ENCODE data around the gene MYBPHL.

MYBPHL gene

GRCh38 chr1:109281680-109282496 lies 24.9 kb downstream of the MYBPHL start:
- Mint-ChIP-seq H3K36me3 (ENCODE audit: low read depth) (peaks cover 15% of the 10 kb centered on the region), H3K4me3 (peak overlapping the region; percentile 100), H3K27me3 (ENCODE audit: low read depth) (peaks cover 2% of the 10 kb centered on the region), H3K27ac (peak overlapping the region; percentile 10), H3K4me1 (ENCODE audit: low read depth) (peaks cover 30% of the 10 kb centered on the region), H3K9me3 (no peaks in the 10 kb centered on the region)
- no peak for DNase-seq (ENCODE audit: low spot score)

GRCh38 chr1:109280862-109281261 lies 25.9 kb downstream of the MYBPHL start:
- Mint-ChIP-seq H3K4me3 (peak overlapping the region; percentile 12), H3K36me3 (ENCODE audit: low read depth) (peaks cover 15% of the 10 kb centered on the region), H3K27me3 (ENCODE audit: low read depth) (no peaks in the 10 kb centered on the region), H3K9me3 (no peaks in the 10 kb centered on the region), H3K27ac (no peak overlapping the region), H3K4me1 (ENCODE audit: low read depth) (peaks cover 30% of the 10 kb centered on the region)
- no peak for DNase-seq (ENCODE audit: low spot score)

DNA sequence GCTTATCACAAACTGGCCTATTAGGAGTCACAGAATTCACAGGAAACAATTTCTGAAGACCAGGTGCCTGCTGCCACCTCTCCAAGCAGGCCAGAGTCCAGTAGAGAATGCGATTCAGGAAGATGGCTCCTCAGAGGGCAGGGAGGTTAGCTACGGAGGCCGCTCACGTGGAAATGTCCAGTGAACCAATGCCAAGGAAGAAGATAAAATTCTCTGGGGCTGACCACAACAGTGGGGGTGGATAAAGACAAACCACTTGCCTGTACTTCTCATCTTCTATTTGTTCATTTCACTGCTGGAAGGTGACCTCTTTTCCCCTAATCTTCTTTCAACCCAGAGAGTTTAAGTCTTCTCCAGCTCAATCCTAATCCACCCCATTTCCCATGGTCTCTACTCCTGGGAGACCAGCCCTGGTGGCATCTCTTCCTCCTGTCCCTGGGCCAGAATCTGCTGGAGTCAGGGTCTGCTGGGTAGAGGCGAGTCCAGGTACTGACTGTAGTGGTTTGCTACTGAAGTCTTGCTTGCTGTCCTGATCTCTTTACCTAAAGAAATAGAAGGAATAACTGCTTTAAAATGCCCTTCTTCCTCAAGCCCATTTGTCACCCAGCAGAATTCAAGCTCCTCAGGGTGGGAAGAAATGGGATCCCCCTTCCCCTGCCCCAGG lies 27.1 kb downstream of the MYBPHL start:
- H3K9me3 Mint-ChIP-seq: no peaks in the 10 kb centered on the region
- DNase-seq (ENCODE audit: low spot score): no peak
- no peak overlapping the region for H3K4me3 Mint-ChIP-seq
- H3K4me1 Mint-ChIP-seq (ENCODE audit: low read depth): peaks cover 30% of the 10 kb centered on the region
- H3K27me3 Mint-ChIP-seq (ENCODE audit: low read depth): no peaks in the 10 kb centered on the region
- H3K27ac Mint-ChIP-seq: no peak overlapping the region
- H3K36me3 Mint-ChIP-seq (ENCODE audit: low read depth): peaks cover 15% of the 10 kb centered on the region

GRCh38 chr1:109277434-109278204 lies 29.2 kb downstream of the MYBPHL start:
- peaks cover 14% of the 10 kb centered on the region for H3K36me3 Mint-ChIP-seq (ENCODE audit: low read depth)
- no peak overlapping the region for H3K27ac Mint-ChIP-seq
- DNase-seq (ENCODE audit: low spot score): peak; percentile 67
- H3K9me3 Mint-ChIP-seq: no peaks in the 10 kb centered on the region
- H3K4me1 Mint-ChIP-seq (ENCODE audit: low read depth): peaks cover 20% of the 10 kb centered on the region
- no peak overlapping the region for H3K4me3 Mint-ChIP-seq
- H3K27me3 Mint-ChIP-seq (ENCODE audit: low read depth): no peaks in the 10 kb centered on the region

DNA sequence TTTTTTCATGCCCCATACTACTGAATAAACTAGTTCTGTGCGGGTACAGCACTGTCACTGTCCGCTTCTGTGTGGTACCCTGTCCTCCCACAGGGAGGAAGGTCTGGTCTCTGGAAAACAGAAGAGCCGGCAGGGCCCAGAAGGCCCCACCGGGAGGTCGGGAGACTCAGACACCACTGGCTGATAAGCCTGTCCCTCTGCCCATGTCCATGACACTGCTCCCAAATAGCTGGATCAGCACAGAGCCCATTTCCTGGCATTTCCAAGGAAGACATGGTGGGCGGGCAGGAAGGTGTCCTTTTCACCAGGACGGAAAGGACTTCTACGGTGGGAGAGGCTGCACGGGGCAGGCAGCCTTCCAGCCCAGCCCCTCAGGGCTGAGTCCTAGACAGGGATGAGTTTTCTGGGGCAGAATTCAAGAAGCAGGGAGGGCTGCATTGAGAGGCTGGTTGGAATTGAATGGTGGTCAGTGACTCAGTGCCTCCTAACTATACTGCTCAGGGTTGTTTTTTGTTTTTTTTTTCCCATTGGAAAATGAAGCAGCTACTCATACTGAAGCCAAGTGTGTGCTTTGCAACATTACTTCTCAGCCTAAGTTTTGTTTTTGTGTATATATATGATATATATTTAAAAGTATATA lies 31.0 kb downstream of the MYBPHL start:
- no peak for DNase-seq (ENCODE audit: low spot score)
- H3K4me3 Mint-ChIP-seq: no peak overlapping the region
- peaks cover 8% of the 10 kb centered on the region for H3K36me3 Mint-ChIP-seq (ENCODE audit: low read depth)
- no peaks in the 10 kb centered on the region for H3K9me3 Mint-ChIP-seq
- no peaks in the 10 kb centered on the region for H3K27me3 Mint-ChIP-seq (ENCODE audit: low read depth)
- peaks cover 6% of the 10 kb centered on the region for H3K4me1 Mint-ChIP-seq (ENCODE audit: low read depth)
- H3K27ac Mint-ChIP-seq: no peak overlapping the region

- no peak overlapping the region for H3K4me3 Mint-ChIP-seq
- peaks cover 7% of the 10 kb centered on the region for H3K36me3 Mint-ChIP-seq (ENCODE audit: low read depth)
- no peaks in the 10 kb centered on the region for H3K27me3 Mint-ChIP-seq (ENCODE audit: low read depth)
- H3K9me3 Mint-ChIP-seq: no peaks in the 10 kb centered on the region
- H3K4me1 Mint-ChIP-seq (ENCODE audit: low read depth): peaks cover 5% of the 10 kb centered on the region
- no peak for DNase-seq (ENCODE audit: low spot score)
- no peak overlapping the region for H3K27ac Mint-ChIP-seq
Observed at GRCh38 chr1:109274533-109275476, 32.0 kb downstream of the MYBPHL start.

DNA sequence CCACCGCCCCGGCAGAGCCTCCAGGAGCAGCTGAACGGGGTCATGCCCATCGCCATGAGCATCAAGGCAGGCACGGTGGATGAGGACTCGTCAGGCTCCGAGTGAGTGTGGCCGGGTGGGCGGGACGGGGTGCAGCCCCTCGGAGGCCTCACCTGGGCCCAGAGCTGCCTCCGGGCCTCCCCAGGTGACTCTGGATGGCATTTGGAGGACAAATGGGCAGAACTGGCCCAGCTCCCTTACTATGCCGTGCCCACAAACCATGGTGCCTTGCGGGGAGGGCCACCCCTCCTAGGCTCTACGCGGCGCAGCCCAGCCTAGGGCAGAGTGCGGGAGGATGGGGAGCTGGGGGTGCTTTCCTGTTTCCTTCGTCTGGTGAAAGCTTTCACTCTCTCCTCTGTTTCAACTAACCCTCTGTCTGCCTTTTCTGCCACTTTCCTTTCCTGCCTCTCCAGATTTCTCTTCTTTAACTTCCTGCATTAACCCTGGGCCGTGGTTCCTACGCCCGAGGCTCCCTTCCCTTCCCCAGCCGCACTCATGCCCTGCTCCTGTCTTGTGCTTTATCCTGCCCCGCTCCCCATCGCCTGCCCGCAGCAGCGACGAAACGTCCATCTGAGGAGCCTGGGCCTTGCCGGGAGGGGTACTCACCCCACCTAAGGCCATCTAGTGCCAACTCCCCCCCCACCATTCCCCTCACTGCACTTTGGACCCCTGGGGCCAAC lies 33.1 kb downstream of the MYBPHL start:
- H3K9me3 Mint-ChIP-seq: no peaks in the 10 kb centered on the region
- peaks cover 3% of the 10 kb centered on the region for H3K4me1 Mint-ChIP-seq (ENCODE audit: low read depth)
- peaks cover 3% of the 10 kb centered on the region for H3K36me3 Mint-ChIP-seq (ENCODE audit: low read depth)
- H3K27me3 Mint-ChIP-seq (ENCODE audit: low read depth): no peaks in the 10 kb centered on the region
- DNase-seq (ENCODE audit: low spot score): no peak
- H3K27ac Mint-ChIP-seq: no peak overlapping the region
- H3K4me3 Mint-ChIP-seq: no peak overlapping the region

DNA sequence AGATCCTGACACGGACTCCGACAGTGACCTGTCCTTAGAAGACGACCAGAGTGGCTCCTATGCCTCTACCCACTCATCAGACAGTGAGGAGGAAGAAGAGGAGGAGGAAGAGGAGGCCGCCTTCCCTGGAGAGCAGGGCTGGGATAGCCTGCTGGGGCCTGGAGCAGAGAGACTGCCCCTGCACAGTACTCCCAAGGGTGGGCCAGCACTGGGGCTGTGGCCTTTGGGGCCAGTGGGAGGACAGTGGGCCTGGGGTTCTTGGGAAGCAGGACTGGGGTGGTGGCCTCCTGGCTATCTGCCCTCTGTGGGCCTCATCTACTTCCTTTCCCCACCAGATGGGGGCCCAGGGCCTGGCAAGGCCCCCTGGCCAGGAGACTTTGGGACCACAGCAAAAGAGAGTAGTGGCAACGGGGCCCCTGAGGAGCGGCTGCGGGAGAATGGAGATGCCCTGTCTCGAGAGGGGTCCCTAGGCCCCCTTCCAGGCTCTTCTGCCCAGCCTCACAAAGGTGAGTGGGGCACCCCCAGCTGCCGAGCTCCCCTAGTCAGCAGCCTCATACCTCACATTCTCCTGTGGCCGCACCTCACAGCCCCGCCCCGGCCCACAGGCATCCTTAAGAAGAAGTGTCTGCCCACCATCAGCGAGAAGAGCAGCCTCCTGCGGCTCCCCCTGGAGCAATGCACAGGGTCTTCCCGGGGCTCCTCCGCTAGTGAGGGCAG lies 33.8 kb downstream of the MYBPHL start:
- Mint-ChIP-seq H3K9me3 (no peaks in the 10 kb centered on the region), H3K4me3 (no peak overlapping the region), H3K27me3 (ENCODE audit: low read depth) (no peaks in the 10 kb centered on the region), H3K27ac (no peak overlapping the region), H3K4me1 (ENCODE audit: low read depth) (peaks cover 3% of the 10 kb centered on the region), H3K36me3 (ENCODE audit: low read depth) (no peaks in the 10 kb centered on the region)
- no peak for DNase-seq (ENCODE audit: low spot score)

GRCh38 chr1:109272021-109272799 lies 34.6 kb downstream of the MYBPHL start:
- no peak overlapping the region for H3K27ac Mint-ChIP-seq
- no peaks in the 10 kb centered on the region for H3K27me3 Mint-ChIP-seq (ENCODE audit: low read depth)
- H3K9me3 Mint-ChIP-seq: no peaks in the 10 kb centered on the region
- no peak overlapping the region for H3K4me3 Mint-ChIP-seq
- peaks cover 2% of the 10 kb centered on the region for H3K4me1 Mint-ChIP-seq (ENCODE audit: low read depth)
- no peak for DNase-seq (ENCODE audit: low spot score)
- H3K36me3 Mint-ChIP-seq (ENCODE audit: low read depth): no peaks in the 10 kb centered on the region

DNA sequence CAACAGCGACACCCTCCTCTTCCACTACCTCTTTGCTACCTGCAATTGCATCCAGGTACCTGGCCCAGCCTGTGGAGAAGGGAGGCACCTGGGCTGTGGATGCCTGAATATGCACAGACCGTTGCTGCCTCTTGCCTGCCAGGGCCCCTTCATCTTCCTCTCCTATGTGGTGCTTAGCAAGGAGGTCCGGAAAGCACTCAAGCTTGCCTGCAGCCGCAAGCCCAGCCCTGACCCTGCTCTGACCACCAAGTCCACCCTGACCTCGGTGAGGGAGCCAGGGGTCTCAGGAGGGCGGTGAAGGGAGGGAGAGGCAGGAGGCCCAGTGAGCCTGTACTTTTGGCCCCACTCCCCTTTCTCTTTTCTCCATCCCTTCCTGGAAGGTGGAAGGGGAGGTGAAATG lies 35.4 kb downstream of the MYBPHL start:
- H3K27ac Mint-ChIP-seq: no peak overlapping the region
- H3K9me3 Mint-ChIP-seq: no peaks in the 10 kb centered on the region
- H3K4me3 Mint-ChIP-seq: no peak overlapping the region

GRCh38 chr1:109270623-109271317 lies 36.0 kb downstream of the MYBPHL start:
- H3K4me3 Mint-ChIP-seq: no peak overlapping the region
- H3K4me1 Mint-ChIP-seq (ENCODE audit: low read depth): no peaks in the 10 kb centered on the region
- H3K27me3 Mint-ChIP-seq (ENCODE audit: low read depth): no peaks in the 10 kb centered on the region
- H3K9me3 Mint-ChIP-seq: no peaks in the 10 kb centered on the region
- DNase-seq (ENCODE audit: low spot score): no peak
- H3K27ac Mint-ChIP-seq: no peak overlapping the region
- no peaks in the 10 kb centered on the region for H3K36me3 Mint-ChIP-seq (ENCODE audit: low read depth)

More for the DNA sequence above, 35.4 kb downstream of the MYBPHL start:
- H3K27me3 Mint-ChIP-seq (ENCODE audit: low read depth): no peaks in the 10 kb centered on the region
- DNase-seq (ENCODE audit: low spot score): no peak
- H3K4me1 Mint-ChIP-seq (ENCODE audit: low read depth): no peaks in the 10 kb centered on the region
- H3K36me3 Mint-ChIP-seq (ENCODE audit: low read depth): no peaks in the 10 kb centered on the region

All from T-helper 2 cell treated with Interferon-gamma antibody and Interleukin-4, amounts not matched to agents 5 μg/mL and 100 μg/mL, for 36 hours (primary cell).